ENCODE measurements around the gene GPR22. TPM values are rescaled to one million over a fixed set of nuclear protein-coding genes. Genes with fewer than 3 reads are reported as not detected.

The GPR22 gene
- total RNA-seq, 4 donors from 2014 or later, result not detected

DNA sequence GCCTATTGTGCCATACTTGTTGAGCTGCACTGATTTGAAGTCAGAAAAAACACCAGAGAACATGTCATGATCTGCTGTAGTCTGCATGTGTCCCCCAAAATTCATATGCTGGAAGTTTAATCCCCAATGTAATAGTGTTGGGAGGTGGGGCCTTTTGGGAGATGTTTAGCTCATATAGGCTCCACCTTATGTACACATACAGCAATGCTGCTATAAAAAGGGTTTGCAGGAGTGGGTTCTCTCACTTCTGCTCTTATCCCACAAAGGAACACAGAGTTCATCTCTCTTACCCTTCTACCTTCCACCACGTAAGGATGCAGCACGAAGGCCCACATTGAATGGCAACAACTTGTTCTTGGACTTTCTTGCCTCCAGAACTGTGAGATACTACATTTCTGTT, 23.0 kb downstream of the GPR22 start:
- DNase-seq, result no peak
- Histone ChIP-seq H3K9me3 (no peaks in the 10 kb centered on the region), H3K4me3 (no peak overlapping the region), H3K27ac (no peak overlapping the region), H3K36me3 (no peaks in the 10 kb centered on the region), H3K4me1 (no peaks in the 10 kb centered on the region), H3K27me3 (no peaks in the 10 kb centered on the region)
- intact Hi-C loops (cut with DNase I), result no loop called here
- WGBS, 2 donors, result 95 to 97% methylated on average over 2 of the region's 2 CpGs
- TF ChIP-seq POLR2A (IDR thresholded peaks at IDR 0.05) (no peak), CTCF (IDR thresholded peaks at IDR 0.05) (no peak)

- Histone ChIP-seq H3K4me1 (no peaks in the 10 kb centered on the region), H3K4me3 (no peak overlapping the region), H3K9me3 (no peaks in the 10 kb centered on the region), H3K27ac (no peak overlapping the region), H3K36me3 (no peaks in the 10 kb centered on the region), H3K27me3 (no peaks in the 10 kb centered on the region)
- 59 to 61% methylated on average over 3 of the region's 3 CpGs for WGBS, 2 donors
- DNase-seq, result no peak
- TF ChIP-seq POLR2A (IDR thresholded peaks at IDR 0.05) (no peak), CTCF (IDR thresholded peaks at IDR 0.05) (no peak)
- intact Hi-C loops (cut with DNase I), result no loop called here
Measured at GRCh38 chr7:107494315-107494751, 24.5 kb downstream of the GPR22 start.

DNA sequence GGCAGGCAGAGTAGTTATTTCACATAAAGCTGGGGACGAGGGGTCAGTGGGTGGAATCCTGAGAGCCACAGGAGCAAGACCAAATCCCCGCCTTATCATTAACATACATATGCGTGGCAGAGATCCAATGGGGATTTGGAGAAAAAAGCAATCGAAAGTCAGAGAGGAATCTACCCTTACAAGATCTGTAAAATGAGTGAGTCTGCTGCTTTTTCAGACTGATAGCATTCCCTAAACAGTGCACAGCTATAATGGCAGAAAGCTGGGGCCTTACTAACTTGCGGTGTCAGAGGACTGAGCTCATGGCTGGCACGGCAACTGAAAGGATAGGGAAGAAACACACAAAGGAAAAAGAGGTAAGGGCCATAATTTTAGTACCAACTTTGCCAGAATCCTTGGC, 25.0 kb downstream of the GPR22 start:
- intact Hi-C loops (cut with DNase I), result no loop called here
- DNase-seq, result no peak
- Histone ChIP-seq H3K36me3 (no peaks in the 10 kb centered on the region), H3K27me3 (no peaks in the 10 kb centered on the region), H3K27ac (no peak overlapping the region), H3K4me1 (no peaks in the 10 kb centered on the region), H3K4me3 (no peak overlapping the region), H3K9me3 (no peaks in the 10 kb centered on the region)
- WGBS, 2 donors, result 83 to 86% methylated on average over 6 of the region's 6 CpGs
- TF ChIP-seq POLR2A (IDR thresholded peaks at IDR 0.05), result no peak

DNA sequence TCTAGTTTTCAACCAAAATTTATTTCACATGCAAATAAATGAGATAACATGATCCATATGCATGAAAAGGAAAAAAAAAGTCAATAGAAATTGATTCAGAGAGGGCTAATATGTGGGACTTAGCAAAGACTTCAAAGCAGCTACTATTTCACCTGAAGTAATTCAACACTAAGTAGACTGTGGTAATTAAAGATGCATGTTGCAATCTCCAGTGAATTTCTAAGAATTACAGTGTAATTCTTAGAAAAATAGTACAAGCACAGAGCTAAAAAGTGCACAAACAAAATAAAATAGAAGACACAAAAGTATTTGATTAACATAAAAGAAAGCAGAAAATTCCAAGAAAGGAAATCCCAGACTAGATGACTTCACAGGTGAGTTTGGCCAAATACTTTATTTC, 25.7 kb downstream of the GPR22 start:
- intact Hi-C loops (cut with DNase I), result no loop called here
- no peaks in the 10 kb centered on the region for H3K4me1 ChIP-seq
- TF ChIP-seq CTCF (IDR thresholded peaks at IDR 0.05) (no peak), POLR2A (IDR thresholded peaks at IDR 0.05) (no peak)
- H3K9me3 ChIP-seq, result no peaks in the 10 kb centered on the region
- DNase-seq, result no peak
- H3K36me3 ChIP-seq, result no peaks in the 10 kb centered on the region
- no peaks in the 10 kb centered on the region for H3K27me3 ChIP-seq
- no peak overlapping the region for H3K27ac ChIP-seq
- H3K4me3 ChIP-seq, result no peak overlapping the region

- TF ChIP-seq POLR2A (IDR thresholded peaks at IDR 0.05) (no peak), CTCF (IDR thresholded peaks at IDR 0.05) (no peak)
- no peaks in the 10 kb centered on the region for H3K4me1 ChIP-seq
- intact Hi-C loops (cut with DNase I), result no loop called here
- no peak overlapping the region for H3K4me3 ChIP-seq
- DNase-seq, result no peak
- no peaks in the 10 kb centered on the region for H3K9me3 ChIP-seq
- WGBS, 2 donors, result 87 to 89% methylated on average over 4 of the region's 4 CpGs
- H3K27ac ChIP-seq, result no peak overlapping the region
- H3K27me3 ChIP-seq, result no peaks in the 10 kb centered on the region
- no peaks in the 10 kb centered on the region for H3K36me3 ChIP-seq
Measured at GRCh38 chr7:107499731-107500130, 29.9 kb downstream of the GPR22 start.

DNA sequence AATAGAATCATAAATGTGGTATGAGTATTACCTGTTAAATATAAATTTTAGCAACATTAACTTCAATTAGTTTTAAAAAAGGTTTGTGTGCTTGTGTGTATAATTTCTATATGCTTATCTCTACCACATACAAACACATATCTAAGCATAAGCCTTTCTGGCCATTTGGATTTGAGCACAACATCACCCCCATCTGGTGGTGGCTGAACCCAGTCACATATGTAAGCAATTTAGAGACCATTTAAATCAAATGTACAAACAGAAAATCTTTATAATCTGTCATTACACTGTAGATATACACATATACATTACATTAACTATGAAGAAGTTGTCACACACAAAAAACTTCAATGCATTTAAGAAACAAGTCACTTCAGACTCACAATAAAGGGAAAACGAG, 31.7 kb downstream of the GPR22 start:
- intact Hi-C loops (cut with DNase I), result no loop called here
- WGBS, 2 donors, result 89 to 100% methylated on average over 1 of the region's 1 CpG
- H3K27me3 ChIP-seq, result no peaks in the 10 kb centered on the region

More for the DNA sequence above, 31.7 kb downstream of the GPR22 start:
- no peak overlapping the region for H3K4me3 ChIP-seq
- H3K27ac ChIP-seq, result no peak overlapping the region
- no peak for DNase-seq
- peak in 3 of 6 experiments; percentile 20 to 61 (median 26) for TF ChIP-seq CTCF (IDR thresholded peaks at IDR 0.05)
- TF ChIP-seq POLR2A (IDR thresholded peaks at IDR 0.05), result no peak
- peaks cover 0 to 5% (median 0%) of the 10 kb centered on the region in 3 donors for H3K36me3 ChIP-seq
- peaks cover 4 to 14% (median 9%) of the 10 kb centered on the region in 3 donors for H3K4me1 ChIP-seq
- H3K9me3 ChIP-seq, result no peaks in the 10 kb centered on the region
